Spleen (tissue), 11 donors: ENCODE results near the gene SCD5. TPM values are rescaled to one million over a fixed set of nuclear protein-coding genes. Genes with fewer than 3 reads are reported as not detected.
A peak's percentile ranks its signal among the peaks of the same experiment; 100 is the strongest.

Experiments
- DNase-seq: peaks from one replicate; pipeline ENCODE4 v3.0.0-alpha.2; 2020
- H3K27ac ChIP-seq, 8 donors: fragments of 200-600 bp; sonication (generic) in 7 of 8; 1 replicate in 4 of 8; 2 replicates in 4 of 8; pipeline versions ENCODE4 v1.5.0 to v1.8.0; 2016 to 2021; ENCODE audit warnings: inconsistent platforms in 4 of 8, mild to moderate bottlenecking in 4 of 8, moderate library complexity in 1 of 8
- H3K27me3 ChIP-seq, 7 donors: fragments of 200-600 bp; sonication (generic) in 6 of 7; replicated peaks in 1 of 7; 1 replicate in 4 of 7; 2 replicates in 3 of 7; pipeline versions ENCODE4 v1.5.0 to v1.8.0; 2016 to 2021; ENCODE audit warnings: inconsistent platforms in 3 of 7, mild to moderate bottlenecking in 1 of 7
- H3K36me3 ChIP-seq, 6 donors: fragments of 200-600 bp; sonication (generic) in 5 of 6; 1 replicate in 4 of 6; 2 replicates in 2 of 6; pipeline versions ENCODE4 v1.5.0 to v1.8.0; 2016 to 2021; ENCODE audit warnings: inconsistent platforms in 2 of 6
- H3K4me1 ChIP-seq, 6 donors: fragments of 200-600 bp; sonication (generic) in 5 of 6; 1 replicate in 3 of 6; 2 replicates in 3 of 6; pipeline versions ENCODE4 v1.5.0 to v1.8.0; 2016 to 2021; ENCODE audit warnings: inconsistent platforms in 3 of 6
- H3K4me3 ChIP-seq, 8 donors: fragments of 200-600 bp; sonication (generic) in 7 of 8; 1 replicate in 4 of 8; 2 replicates in 4 of 8; pipeline versions ENCODE4 v1.5.0 to v1.8.0; 2016 to 2021; ENCODE audit warnings: inconsistent platforms in 4 of 8, mild to moderate bottlenecking in 4 of 8, moderate library complexity in 2 of 8
- H3K9me3 ChIP-seq, 8 donors: fragments of 200-600 bp; sonication (generic) in 7 of 8; 1 replicate in 4 of 8; 2 replicates in 4 of 8; pipeline versions ENCODE4 v1.5.0 to v1.8.0; 2016 to 2021; ENCODE audit warnings: inconsistent platforms in 4 of 8
- CTCF ChIP-seq, 11 experiments: fragments of 200-600 bp in 7 of 11; fragments of 450-650 bp in 4 of 11; sonication (generic) in 4 of 11; IDR thresholded peaks in 8 of 11; conservative IDR thresholded peaks in 3 of 11; 1 replicate in 7 of 11; 2 replicates in 4 of 11; pipeline versions ENCODE4 v1.4.0 to v1.8.0; 2016 to 2021; ENCODE audit warnings: antibody characterized with exemption in 11 of 11, inconsistent platforms in 4 of 11, mild to moderate bottlenecking in 1 of 11
- POLR2A ChIP-seq, 3 donors: fragments of 450-650 bp; IDR thresholded peaks; one replicate each; pipeline ENCODE4 v1.5.1; 2017; ENCODE audit warnings: antibody characterized with exemption in 3 of 3, mild to moderate bottlenecking in 1 of 3
- POLR2AphosphoS5 ChIP-seq, 3 donors: sonication (generic); formaldehyde crosslinking; IDR thresholded peaks; one replicate each; pipeline ENCODE4 v1.5.1; 2017; ENCODE audit warnings: antibody characterized with exemption in 3 of 3
- WGBS, 5 donors: extraction: QIAGEN DNeasy Blood & Tissue Kit in 3 of 5; methylation state at CpG; one replicate each; pipeline versions ENCODE4 v1.1.5 to v1.1.7; 2013 to 2018; 5-methylcytosine and 5-hydroxymethylcytosine counted together
- intact Hi-C: fragments of 100-400 bp; cut with DNase I; formaldehyde crosslinking; loops from one replicate; pipeline ENCODE4 v1.15.0; 2023; ENCODE audit warnings: low total_unique reads
- polyA plus RNA-seq, 3 donors: library from polyadenylated mRNA; stranded (reverse); fragments of 200-250 nt; gene quantifications; one replicate each; pipeline ENCODE4 v1.2.1, GENCODE V29; 2013
- total RNA-seq, 7 donors: library from RNA; depleted of rRNA in 3 of 7; stranded (reverse); fragments of >200 nt in 3 of 7; fragmentation: NEBNext Ultra II Directional in 4 of 7; extraction: Animal tissue kit (Norgen Biotek cat#: 25700) in 4 of 7; gene quantifications; one replicate each; pipeline versions ENCODE4 v1.1.0 to v1.2.1, GENCODE V29; 2016 to 2021
- donor health status: healthy with polysubstance abuse.
- donor health status: DM: no; HTN: no; CAD: no; lungs with moderate emphysema.
- donor health status: DM: no; HTN: no; CAD: no.
- donor health status: Bipolar disorder and iron deficiency.
- donor health status: healthy.
- donor health status: DM: no; HTN: no; CAD: no.
- donor health status: DM: yes; HTN: yes; CAD: no.

Gene SCD5
- total and polyA plus RNA-seq, 10 donors = 0.85 to 7.2 (median 3.9) TPM

- Histone ChIP-seq H3K4me1 (peaks cover 0 to 7% (median 0%) of the 10 kb centered on the region in 6 donors), H3K36me3 (no peaks in the 10 kb centered on the region), H3K9me3 (no peaks in the 10 kb centered on the region), H3K27me3 (no peaks in the 10 kb centered on the region), H3K4me3 (no peak overlapping the region), H3K27ac (no peak overlapping the region)
- TF ChIP-seq POLR2A (IDR thresholded peaks at IDR 0.05) = no peak
- TF ChIP-seq POLR2AphosphoS5 (IDR thresholded peaks at IDR 0.05) = no peak
- TF ChIP-seq CTCF (IDR thresholded peaks at IDR 0.05 in 8 of 11, conservative IDR thresholded peaks at IDR 0.05 in 3 of 11) = no peak
- intact Hi-C loops = no loop called here
- WGBS, 5 donors = 86 to 95% (median 93%) methylated on average over 5 of the region's 5 CpGs
- DNase-seq = no peak
These were observed 57.4 kb downstream of the SCD5 start for GRCh38 chr4:82741188-82741587.

- Histone ChIP-seq H3K27ac (no peak overlapping the region), H3K4me1 (peaks cover 0 to 7% (median 0%) of the 10 kb centered on the region in 6 donors), H3K36me3 (no peaks in the 10 kb centered on the region), H3K27me3 (no peaks in the 10 kb centered on the region), H3K9me3 (no peaks in the 10 kb centered on the region), H3K4me3 (peak overlapping the region in 1 of 8 donors; percentile 34)
- no peak for TF ChIP-seq POLR2A (IDR thresholded peaks at IDR 0.05)
- peak; percentile 76 to 99 (median 94) for TF ChIP-seq CTCF (IDR thresholded peaks at IDR 0.05 in 8 of 11, conservative IDR thresholded peaks at IDR 0.05 in 3 of 11)
- peak; percentile 54 to 76 (median 64) for TF ChIP-seq POLR2AphosphoS5 (IDR thresholded peaks at IDR 0.05)
- WGBS, 5 donors = 53 to 63% (median 57%) methylated on average over 22 to 23 of the region's 23 CpGs
- peak; percentile 88 for DNase-seq
- intact Hi-C loops = loop anchor here (5.0 kb wide), 1 partner anchor 277 kb away; no protein-coding TSS in a partner anchor
These were observed 59.1 kb downstream of the SCD5 start for GRCh38 chr4:82739287-82740190.

GRCh38 chr4:82737354-82737753, 61.2 kb downstream of the SCD5 start:
- no peaks in the 10 kb centered on the region for H3K27me3 ChIP-seq
- H3K4me1 ChIP-seq = peaks cover 0 to 12% (median 3%) of the 10 kb centered on the region in 6 donors
- no peaks in the 10 kb centered on the region for H3K9me3 ChIP-seq
- H3K36me3 ChIP-seq = no peaks in the 10 kb centered on the region
- intact Hi-C loops = loop anchor here (5.0 kb wide), 1 partner anchor 275 kb away; no protein-coding TSS in a partner anchor
- no peak overlapping the region for H3K4me3 ChIP-seq
- TF ChIP-seq POLR2A (IDR thresholded peaks at IDR 0.05) (no peak), CTCF (IDR thresholded peaks at IDR 0.05 in 8 of 11, conservative IDR thresholded peaks at IDR 0.05 in 3 of 11) (no peak), POLR2AphosphoS5 (IDR thresholded peaks at IDR 0.05) (no peak)
- no peak for DNase-seq
- H3K27ac ChIP-seq = no peak overlapping the region

- no peak for TF ChIP-seq POLR2A (IDR thresholded peaks at IDR 0.05)
- TF ChIP-seq POLR2AphosphoS5 (IDR thresholded peaks at IDR 0.05) = no peak
- no peak for TF ChIP-seq CTCF (IDR thresholded peaks at IDR 0.05 in 8 of 11, conservative IDR thresholded peaks at IDR 0.05 in 3 of 11)
- 77 to 90% (median 84%) methylated on average over 7 of the region's 7 CpGs for WGBS, 5 donors
- intact Hi-C loops = no loop called here
- Histone ChIP-seq H3K4me3 (no peak overlapping the region), H3K27me3 (no peaks in the 10 kb centered on the region), H3K36me3 (no peaks in the 10 kb centered on the region), H3K9me3 (no peaks in the 10 kb centered on the region), H3K27ac (no peak overlapping the region), H3K4me1 (peaks cover 0 to 24% (median 11%) of the 10 kb centered on the region in 6 donors)
- no peak for DNase-seq
These were observed 65.0 kb downstream of the SCD5 start for GRCh38 chr4:82733636-82734035.
